Heart right ventricle (tissue), 16 donors: ENCODE results near the gene PTGES3L. TPM values are rescaled to one million over a fixed set of nuclear protein-coding genes. Genes with fewer than 3 reads are reported as not detected.
A peak's percentile ranks its signal among the peaks of the same experiment; 100 is the strongest.

Experiments used
- ATAC-seq, 8 donors: fragments of 200-7000 bp; cut with Tn5 transposase; one replicate each; pipeline ENCODE4 v1.9.1; 2020; ENCODE audit warnings: mild to moderate bottlenecking in 8 of 8, moderate library complexity in 8 of 8, moderate number of reproducible peaks in 1 of 8
- DNase-seq, 2 donors: peaks; one replicate each; pipeline ENCODE4 v3.0.0-alpha.2; 2020
- H3K27ac ChIP-seq, 10 donors: fragments of 200-600 bp; sonication (generic) in 2 of 10; one replicate each; pipeline versions ENCODE4 v1.5.0 to v1.8.0; 2020 to 2022; ENCODE audit warnings: mild to moderate bottlenecking in 3 of 10
- H3K27me3 ChIP-seq, 7 donors: fragments of 200-600 bp; one replicate each; pipeline ENCODE4 v1.8.0; 2021 to 2022; ENCODE audit warnings: mild to moderate bottlenecking in 2 of 7
- H3K36me3 ChIP-seq, 9 donors: fragments of 200-600 bp; sonication (generic) in 1 of 9; one replicate each; pipeline versions ENCODE4 v1.5.0 to v1.8.0; 2020 to 2022; ENCODE audit warnings: mild to moderate bottlenecking in 2 of 9
- H3K4me1 ChIP-seq, 9 donors: fragments of 200-600 bp; sonication (generic) in 1 of 9; one replicate each; pipeline versions ENCODE4 v1.5.0 to v1.8.0; 2020 to 2022; ENCODE audit warnings: mild to moderate bottlenecking in 4 of 9
- H3K4me3 ChIP-seq, 10 donors: fragments of 200-600 bp; sonication (generic) in 2 of 10; one replicate each; pipeline versions ENCODE4 v1.5.0 to v1.8.0; 2020 to 2022; ENCODE audit warnings: mild to moderate bottlenecking in 7 of 10, moderate library complexity in 2 of 10
- H3K9me3 ChIP-seq, 11 donors: fragments of 200-600 bp in 10 of 11; sonication (generic) in 2 of 11; one replicate each; pipeline versions ENCODE4 v1.5.0 to v1.8.0; 2013 to 2022; ENCODE audit warnings: mild to moderate bottlenecking in 2 of 11, control low read depth in 1 of 11, moderate library complexity in 1 of 11
- WGBS, 2 donors: extraction: QIAGEN DNeasy Blood & Tissue Kit; methylation state at CpG; one replicate each; pipeline ENCODE4 v1.1.7; 2013; ENCODE audit warnings: inconsistent platforms in 1 of 2; 5-methylcytosine and 5-hydroxymethylcytosine counted together
- intact Hi-C, 10 donors: fragments of 100-400 bp; cut with DNase I; formaldehyde crosslinking; loops; one replicate each; pipeline versions ENCODE4 v1.11.1 to v1.14.2; 2022
- polyA plus RNA-seq, 2 donors: library from polyadenylated mRNA; stranded (reverse); fragments of 200-250 nt; gene quantifications; one replicate each; pipeline ENCODE4 v1.2.3, GENCODE V29; 2013
- total RNA-seq, 10 donors: library from RNA; stranded (reverse); fragmentation: NEBNext Ultra II Directional in 3 of 10; extraction: Animal tissue kit (Norgen Biotek cat#: 25700) in 3 of 10; gene quantifications; one replicate each; pipeline versions ENCODE4 v1.2.1 to v1.2.4, GENCODE V29; 2021 to 2023
- TF ChIP-seq, protein P1 (sequence below), 9 donors: fragments of 200-600 bp; sonication (generic) in 2 of 9; IDR thresholded peaks; one replicate each; pipeline versions ENCODE4 v1.5.0 to v1.8.0; 2021 to 2022; ENCODE audit warnings: antibody characterized with exemption in 9 of 9, mild to moderate bottlenecking in 5 of 9, moderate library complexity in 1 of 9
- donor health status: Arrhythmogenic right ventricular cardiomyopathy.
- donor health status: ischemic (EF 13 %, LVEDD 7.1; RV severe dilation, severe dysfunction).
- donor health status: healthy with polysubstance abuse.
- donor health status: DM: no; HTN: yes; CAD: no.
- donor health status: DM: no; HTN: no; CAD: no.
- donor health status: ischemic (EF 25% LVEDD 6.9; RV normal size, moderate dysfunction).
- donor health status: ischemic (EF 25% LVEDD 5.7; RV mildly dilated, moderate dysfunction).
- donor health status: healthy.
- donor health status: DM: yes; HTN: yes; CAD: no.
- donor health status: Ischemic cardiomyopathy.
- donor health status: ischemic (EF 35%, LVEDD 5.7; RV mildly dilated, moderate dysfunction).
- donor health status: nonischemic (EF 11% LVEDD 7.7; RV severe dilation, severe dysfunction).
- donor health status: DM: yes; HTN: yes; CAD: no.
- donor health status: PGD.
- donor health status: ischemic (EF 29% LVEDD 5.4; RV normal size, mild dysfunction).
- donor health status: nonischemic (EF 23%, LVEDD 6.1; RV moderate dilation, normal function).

PTGES3L gene
- total and polyA plus RNA-seq, 12 donors: 33.9 to 58.8 (median 40.5) TPM

DNA sequence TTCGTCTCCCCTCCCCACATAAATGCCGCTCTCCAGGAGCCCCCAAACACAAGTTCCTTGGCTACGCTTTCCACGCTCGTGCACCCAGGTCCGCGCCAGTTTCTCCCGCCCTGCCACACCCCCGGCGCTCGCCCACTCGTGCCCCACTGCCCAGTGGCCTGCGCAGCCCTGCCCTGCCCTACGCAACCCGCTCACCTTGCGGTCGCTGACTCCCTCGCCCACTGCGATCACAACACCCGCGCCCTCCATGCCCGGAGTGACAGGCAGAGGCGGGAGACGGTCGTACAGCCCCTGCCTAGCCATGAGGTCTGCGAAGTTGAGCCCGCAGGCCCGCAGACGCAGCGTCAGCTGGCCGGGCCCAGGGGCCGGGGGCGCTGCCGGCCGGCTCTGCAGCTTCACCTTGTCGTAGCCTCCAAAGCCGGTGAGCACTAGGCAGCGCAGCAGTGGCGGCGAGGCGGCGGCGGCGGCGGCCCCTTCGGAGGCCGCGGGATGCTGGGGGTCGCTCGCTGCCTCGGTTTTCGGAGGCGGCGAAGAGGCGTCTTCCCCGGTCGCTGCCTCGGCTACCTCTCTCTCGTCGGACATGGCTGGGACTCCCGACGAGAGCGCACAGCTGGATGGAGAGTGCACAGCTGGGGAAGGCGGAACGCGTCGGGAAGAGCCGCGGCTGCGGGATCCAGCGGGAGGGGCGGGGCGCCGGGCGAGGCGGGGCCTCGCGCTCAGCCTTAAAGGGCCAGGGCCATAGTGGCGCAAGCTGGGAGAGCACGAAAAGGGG is 42.0 kb upstream of the PTGES3L start, which contains the start of gene VAT1:
VAT1 (minus strand) TSS at position 645 of the 772 bp plus-strand sequence; CDS start at position 582, 63 bp downstream.
- no peaks in the 10 kb centered on the region for H3K9me3 ChIP-seq
- H3K4me3 ChIP-seq: peak within 1 kb of the TSS; percentile 88 to 100 (median 96)
- 0% methylated on average over 80 of the region's 80 CpGs for WGBS, 2 donors
- peaks cover 0 to 20% (median 0%) of the 10 kb centered on the region in 9 donors for H3K36me3 ChIP-seq
- DNase-seq: peak; percentile 79 to 86
- no peaks in the 10 kb centered on the region for H3K27me3 ChIP-seq
- TF ChIP-seq, protein P1, sequence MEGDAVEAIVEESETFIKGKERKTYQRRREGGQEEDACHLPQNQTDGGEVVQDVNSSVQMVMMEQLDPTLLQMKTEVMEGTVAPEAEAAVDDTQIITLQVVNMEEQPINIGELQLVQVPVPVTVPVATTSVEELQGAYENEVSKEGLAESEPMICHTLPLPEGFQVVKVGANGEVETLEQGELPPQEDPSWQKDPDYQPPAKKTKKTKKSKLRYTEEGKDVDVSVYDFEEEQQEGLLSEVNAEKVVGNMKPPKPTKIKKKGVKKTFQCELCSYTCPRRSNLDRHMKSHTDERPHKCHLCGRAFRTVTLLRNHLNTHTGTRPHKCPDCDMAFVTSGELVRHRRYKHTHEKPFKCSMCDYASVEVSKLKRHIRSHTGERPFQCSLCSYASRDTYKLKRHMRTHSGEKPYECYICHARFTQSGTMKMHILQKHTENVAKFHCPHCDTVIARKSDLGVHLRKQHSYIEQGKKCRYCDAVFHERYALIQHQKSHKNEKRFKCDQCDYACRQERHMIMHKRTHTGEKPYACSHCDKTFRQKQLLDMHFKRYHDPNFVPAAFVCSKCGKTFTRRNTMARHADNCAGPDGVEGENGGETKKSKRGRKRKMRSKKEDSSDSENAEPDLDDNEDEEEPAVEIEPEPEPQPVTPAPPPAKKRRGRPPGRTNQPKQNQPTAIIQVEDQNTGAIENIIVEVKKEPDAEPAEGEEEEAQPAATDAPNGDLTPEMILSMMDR (IDR thresholded peaks at IDR 0.05): no peak
- peak within 1 kb of the TSS; percentile 74 to 94 (median 90) for H3K27ac ChIP-seq
- peak; percentile 70 to 83 (median 80) for ATAC-seq
- H3K4me1 ChIP-seq: peaks cover 3 to 55% (median 45%) of the 10 kb centered on the region in 9 donors
- intact Hi-C loops: loop anchor here in 9 of 10 donors (5.0 to 10.0 kb wide), 8 partner anchors 103 to 343 kb away; partner anchors contain the start of genes NBR1 (in 7 of the 9) and BRCA1 (in 5 of the 9)

DNA sequence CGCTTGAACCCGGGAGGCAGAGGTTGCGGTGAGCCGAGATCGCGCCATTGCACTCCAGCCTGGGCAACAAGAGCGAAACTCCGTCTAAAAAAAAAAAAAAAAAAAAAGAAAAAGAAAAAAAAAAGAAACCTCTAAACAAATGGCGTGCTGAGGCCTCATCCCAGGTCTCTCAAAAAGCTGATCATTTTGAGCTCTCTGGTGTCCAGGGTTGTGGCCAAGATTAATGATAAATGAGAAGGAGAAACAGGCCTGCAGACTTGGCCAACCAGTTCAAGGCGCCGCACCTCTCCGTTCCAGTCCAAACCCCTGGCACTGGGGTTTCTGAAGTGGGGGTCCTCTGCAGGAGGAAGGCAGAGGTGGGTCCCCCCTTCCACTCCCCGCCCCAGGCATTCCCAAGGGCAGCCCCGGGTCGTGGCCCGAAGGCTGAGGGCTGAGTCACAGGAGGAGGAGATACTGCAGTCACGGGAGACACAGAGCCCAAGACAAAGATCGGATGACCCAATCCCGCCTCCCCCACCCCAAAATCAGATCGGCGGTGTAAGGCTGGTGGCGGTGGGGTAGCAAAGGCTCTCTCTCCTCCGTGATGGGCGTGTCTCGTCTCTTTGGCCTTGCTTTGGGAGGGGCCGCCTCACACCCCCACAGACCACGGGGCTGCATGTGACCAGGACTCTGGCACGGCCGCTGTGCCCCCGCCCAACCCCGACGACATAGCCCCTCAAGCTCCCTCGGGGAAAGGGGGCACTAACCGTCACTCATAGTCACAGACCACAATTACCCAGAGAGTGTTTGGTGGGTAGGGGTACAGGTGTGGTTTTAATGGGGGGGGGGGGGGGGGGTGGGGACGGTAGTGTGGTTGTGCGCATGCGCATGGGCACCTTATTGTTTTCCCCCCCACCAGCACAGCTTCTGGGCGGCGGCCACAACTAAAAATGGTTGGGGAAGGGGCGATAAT is 41.2 kb upstream of the PTGES3L start:
- H3K9me3 ChIP-seq: no peaks in the 10 kb centered on the region
- peak overlapping the region; percentile 74 to 94 (median 90) for H3K27ac ChIP-seq
- H3K36me3 ChIP-seq: peaks cover 0 to 29% (median 2%) of the 10 kb centered on the region in 9 donors
- DNase-seq (peak; percentile 66 to 76), ATAC-seq (peak; percentile 32 to 56 (median 43))
- no peaks in the 10 kb centered on the region for H3K27me3 ChIP-seq
- H3K4me1 ChIP-seq: peaks cover 8 to 61% (median 54%) of the 10 kb centered on the region in 9 donors
- H3K4me3 ChIP-seq: peak overlapping the region; percentile 88 to 100 (median 96)
- intact Hi-C loops: loop anchor here in 9 of 10 donors (5.0 to 10.0 kb wide), 8 partner anchors 104 to 344 kb away; partner anchors contain the start of genes NBR1 (in 7 of the 9) and BRCA1 (in 5 of the 9)
- WGBS, 2 donors: 12 to 18% methylated on average over 35 to 36 of the region's 40 CpGs
- TF ChIP-seq, protein P1 (IDR thresholded peaks at IDR 0.05): no peak

DNA sequence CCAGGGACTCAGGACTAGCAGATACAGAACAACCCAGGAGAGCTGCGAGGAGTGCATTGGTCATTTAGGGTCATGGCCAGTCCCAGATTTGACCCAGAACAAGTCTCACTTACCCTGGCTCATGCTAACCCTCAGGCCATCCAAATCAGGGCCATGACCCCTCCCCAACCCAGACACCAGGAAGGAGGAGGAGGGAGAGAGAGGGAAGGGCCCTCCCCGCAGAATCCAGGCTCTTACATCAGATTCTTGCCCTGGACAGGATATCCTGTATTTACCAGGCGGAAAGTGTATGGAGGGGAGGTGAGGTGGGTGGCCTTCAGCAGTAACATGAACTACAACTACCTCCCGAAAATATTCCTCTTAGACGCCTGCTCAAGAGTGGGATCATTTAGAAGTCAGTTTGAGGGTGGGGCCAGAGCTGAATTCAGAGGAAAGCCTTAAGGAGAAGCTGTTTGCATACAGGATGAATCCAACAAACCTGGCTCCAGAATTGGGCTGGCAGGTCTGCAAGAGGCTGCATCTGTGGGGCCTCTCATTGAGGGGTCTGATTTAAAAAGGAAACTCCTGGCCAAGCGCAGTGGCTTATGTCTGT is 40.2 kb upstream of the PTGES3L start:
- H3K27me3 ChIP-seq: no peaks in the 10 kb centered on the region
- H3K27ac ChIP-seq: peak overlapping the region; percentile 43 to 94 (median 90)
- intact Hi-C loops: loop anchor here in 9 of 10 donors (5.0 to 10.0 kb wide), 8 partner anchors 105 to 345 kb away; partner anchors contain the start of genes NBR1 (in 7 of the 9) and BRCA1 (in 5 of the 9)
- TF ChIP-seq, protein P1 (IDR thresholded peaks at IDR 0.05): no peak
- peaks cover 0 to 36% (median 4%) of the 10 kb centered on the region in 9 donors for H3K36me3 ChIP-seq
- no peaks in the 10 kb centered on the region for H3K9me3 ChIP-seq
- peak in 1 of 2 donors; percentile 41 for DNase-seq
- H3K4me3 ChIP-seq: peak overlapping the region in 8 of 10 donors; percentile 2 to 100 (median 89)
- peaks cover 12 to 71% (median 63%) of the 10 kb centered on the region in 9 donors for H3K4me1 ChIP-seq
- peak in 5 of 8 donors; percentile 3 to 43 (median 24) for ATAC-seq
- 46 to 59% methylated on average over 6 of the region's 6 CpGs for WGBS, 2 donors
